Panc1 (cell line): ENCODE results near the gene NSL1. TPM values are rescaled to one million over a fixed set of nuclear protein-coding genes. Genes with fewer than 3 reads are reported as not detected.

Source experiments
- ATAC-seq: fragments of 200-7000 bp; cut with Tn5 transposase; 2 replicates; pipeline ENCODE4 v1.9.1; 2020; ENCODE audit warnings: mild to moderate bottlenecking, moderate library complexity
- BruUV-seq: library from RNA; stranded (reverse); fragments of 400-500 nt; replicated peaks from 2 replicates; lab custom pipeline; 2021; lab: Mats Ljungman, UMichigan
- CTCF ChIA-PET: fragments of 300-600 bp; sonication (Branson Sonifier 250); formaldehyde crosslinking; loops from one replicate; lab custom pipeline; 2022; ENCODE audit warnings: antibody characterized with exemption; lab: Charles Lee
- POLR2A ChIA-PET: fragments of 300-600 bp; sonication (Branson Sonifier 250); formaldehyde crosslinking; loops from one replicate; lab custom pipeline; 2022; ENCODE audit warnings: antibody characterized with exemption; lab: Charles Lee
- DNase-seq: peaks from one replicate; pipeline ENCODE4 v3.0.0-alpha.2; 2010; ENCODE audit warnings: low read depth, low spot score
- H3K27ac ChIP-seq: 2 replicates; pipeline ENCODE4 v1.5.1; 2011; ENCODE audit warnings: mild to moderate bottlenecking, low read length, inconsistent platforms
- H3K27me3 ChIP-seq: fragments of 200-500 bp; sonication (Bioruptor generic); 2 replicates; pipeline ENCODE4 v1.6.0; 2014; ENCODE audit warnings: low read length, inconsistent platforms; ENCODE audit not compliant: control insufficient read depth, insufficient read depth
- H3K36me3 ChIP-seq: fragments of 200-500 bp; sonication (Bioruptor generic); 2 replicates; pipeline ENCODE4 v1.5.1; 2014; ENCODE audit warnings: inconsistent platforms, mild to moderate bottlenecking, low read length, moderate library complexity; ENCODE audit not compliant: control insufficient read depth, insufficient read depth
- H3K4me1 ChIP-seq: 2 replicates; pipeline ENCODE4 v1.5.1; 2011; ENCODE audit warnings: inconsistent platforms, mild to moderate bottlenecking, low read length, moderate library complexity; ENCODE audit not compliant: control insufficient read depth, insufficient read depth
- H3K4me3 ChIP-seq, 2 experiments: 2 replicates each; pipeline ENCODE4 v1.5.1; 2011 to 2012; ENCODE audit warnings: low read depth in 2 of 2, low read length in 2 of 2, mild to moderate bottlenecking in 2 of 2, inconsistent platforms in 1 of 2, moderate library complexity in 1 of 2
- H3K9me3 ChIP-seq: fragments of 200-500 bp; sonication (Bioruptor generic); 2 replicates; pipeline ENCODE4 v1.5.1; 2014; ENCODE audit warnings: low read depth, mild to moderate bottlenecking, inconsistent platforms, low read length, moderate library complexity; ENCODE audit not compliant: control insufficient read depth, insufficient read depth
- CTCF ChIP-seq: fragments of 450-650 bp; IDR thresholded peaks from 2 replicates; pipeline ENCODE4 v1.5.1; 2017; ENCODE audit warnings: mild to moderate bottlenecking
- POLR2AphosphoS5 ChIP-seq: IDR thresholded peaks from 2 replicates; pipeline ENCODE4 v1.6.1; 2012; ENCODE audit warnings: mild to moderate bottlenecking, low read depth, low read length, moderate library complexity
- REST ChIP-seq, 2 experiments: IDR thresholded peaks; 2 replicates each; pipeline ENCODE4 v1.6.1; 2011 to 2012; ENCODE audit warnings: low read depth in 2 of 2, control low read depth in 1 of 2, low read length in 1 of 2, mild to moderate bottlenecking in 1 of 2, moderate library complexity in 1 of 2; ENCODE audit not compliant: insufficient read depth in 1 of 2
- SIN3A ChIP-seq: IDR thresholded peaks from 2 replicates; pipeline ENCODE4 v1.6.1; 2012; ENCODE audit warnings: low read depth, mild to moderate bottlenecking, low read length, moderate library complexity, borderline replicate concordance; ENCODE audit not compliant: insufficient read depth
- TCF7L2 ChIP-seq: IDR thresholded peaks from 2 replicates; pipeline ENCODE4 v1.6.1; 2011; ENCODE audit warnings: mild to moderate bottlenecking, low read depth, low read length, inconsistent platforms
- in situ Hi-C: cut with HindIII; loops from 2 replicates; pipeline ENCODE4 v1.10.0; 2016; ENCODE audit warnings: low sequenced_read_pairs, low pct_unique_long_range_greater_than_20kb
- intact Hi-C: fragments of 100-400 bp; cut with micrococcal nuclease; formaldehyde crosslinking; loops from one replicate; pipeline ENCODE4 v1.10.0; 2022; ENCODE audit not compliant: unreplicated experiment
- total RNA-seq: library from RNA; stranded (reverse); gene quantifications from one replicate; pipeline ENCODE4 v1.2.1, GENCODE V29; 2021; ENCODE audit not compliant: unreplicated experiment

NSL1 gene
- total RNA-seq, 1 experiment from 2014 or later: 21.8 TPM

- intact Hi-C loops: no loop called here
- DNase-seq: no peak
- Histone ChIP-seq H3K27ac (no peak overlapping the region), H3K27me3 (no peaks in the 10 kb centered on the region), H3K4me3 (no peak overlapping the region), H3K4me1 (no peaks in the 10 kb centered on the region), H3K9me3 (no peaks in the 10 kb centered on the region), H3K36me3 (no peaks in the 10 kb centered on the region)
- CTCF ChIA-PET: no interaction called here
- POLR2A ChIA-PET: no interaction called here
- in situ Hi-C loops: no loop called here
- ATAC-seq: no peak
- no peak for TF ChIP-seq REST (IDR thresholded peaks at IDR 0.05; ENCODE audit: insufficient read depth in 1 of 2, low read depth in 2 of 2, low read length in 1 of 2)
- TF ChIP-seq CTCF: no peak
- TF ChIP-seq SIN3A: no peak
- TF ChIP-seq POLR2AphosphoS5: no peak
- no peak for TF ChIP-seq TCF7L2
- no TSS peak for BruUV-seq
Measured at GRCh38 chr1:212685429-212685828, 106.1 kb downstream of the NSL1 start.

- Histone ChIP-seq H3K27ac (no peak overlapping the region), H3K27me3 (no peaks in the 10 kb centered on the region), H3K4me1 (no peaks in the 10 kb centered on the region), H3K36me3 (no peaks in the 10 kb centered on the region), H3K4me3 (no peak overlapping the region), H3K9me3 (no peaks in the 10 kb centered on the region)
- ChIA-PET CTCF (no interaction called here), POLR2A (no interaction called here)
- DNase-seq (no peak), ATAC-seq (no peak)
- in situ Hi-C loops: no loop called here
- intact Hi-C loops: no loop called here
- BruUV-seq: no TSS peak
- TF ChIP-seq POLR2AphosphoS5 (no peak), SIN3A (no peak), TCF7L2 (no peak), CTCF (no peak), REST (IDR thresholded peaks at IDR 0.05; ENCODE audit: insufficient read depth in 1 of 2, low read depth in 2 of 2, low read length in 1 of 2) (no peak)
Measured at GRCh38 chr1:212684521-212685090, 107.0 kb downstream of the NSL1 start.
